Measurements from ENCODE around the gene STK33. TPM values are rescaled to one million over a fixed set of nuclear protein-coding genes. Genes with fewer than 3 reads are reported as not detected.

STK33 gene
- total RNA-seq, 3 donors from 2014 or later = 0.90 to 15.1 (median 3.4) TPM

- no peaks in the 10 kb centered on the region for H3K9me3 ChIP-seq
- no peak for ATAC-seq
- intact Hi-C loops (cut with DNase I, micrococcal nuclease) = no loop called here
- H3K4me1 ChIP-seq (ENCODE audit: low read depth) = no peaks in the 10 kb centered on the region
- no peak overlapping the region for H3K4me3 ChIP-seq
- TF ChIP-seq CTCF (IDR thresholded peaks at IDR 0.05) = no peak
- no peaks in the 10 kb centered on the region for H3K36me3 ChIP-seq (ENCODE audit: low read depth)
- DNase-seq = no peak
These were observed 134.2 kb downstream of the STK33 start for GRCh38 chr11:8459711-8460399.

GRCh38 chr11:8442301-8442700 lies 151.7 kb downstream of the STK33 start:
- ATAC-seq (no peak), DNase-seq (no peak)
- Histone ChIP-seq H3K4me1 (ENCODE audit: low read depth) (no peaks in the 10 kb centered on the region), H3K36me3 (ENCODE audit: low read depth) (no peaks in the 10 kb centered on the region), H3K4me3 (no peak overlapping the region), H3K9me3 (no peaks in the 10 kb centered on the region)
- intact Hi-C loops (cut with DNase I, micrococcal nuclease) = no loop called here
- TF ChIP-seq CTCF (IDR thresholded peaks at IDR 0.05) = no peak

GRCh38 chr11:8440649-8441048 lies 153.4 kb downstream of the STK33 start:
- intact Hi-C loops (cut with DNase I, micrococcal nuclease) = no loop called here
- DNase-seq = no peak
- Histone ChIP-seq H3K36me3 (ENCODE audit: low read depth) (no peaks in the 10 kb centered on the region), H3K9me3 (no peaks in the 10 kb centered on the region), H3K4me1 (ENCODE audit: low read depth) (no peaks in the 10 kb centered on the region), H3K4me3 (no peak overlapping the region)
- no peak for TF ChIP-seq CTCF (IDR thresholded peaks at IDR 0.05)
- ATAC-seq = no peak

- intact Hi-C loops (cut with DNase I, micrococcal nuclease) = no loop called here
- no peak overlapping the region for H3K4me3 ChIP-seq
- no peaks in the 10 kb centered on the region for H3K9me3 ChIP-seq
- TF ChIP-seq CTCF (IDR thresholded peaks at IDR 0.05) = no peak
- DNase-seq = no peak
- no peaks in the 10 kb centered on the region for H3K4me1 ChIP-seq (ENCODE audit: low read depth)
- ATAC-seq = no peak
- H3K36me3 ChIP-seq (ENCODE audit: low read depth) = no peaks in the 10 kb centered on the region
These were observed 164.5 kb downstream of the STK33 start for GRCh38 chr11:8429483-8429882.

GRCh38 chr11:8426076-8426475 lies 168.0 kb downstream of the STK33 start:
- TF ChIP-seq CTCF (IDR thresholded peaks at IDR 0.05) = no peak
- H3K4me3 ChIP-seq = no peak overlapping the region
- H3K4me1 ChIP-seq (ENCODE audit: low read depth) = no peaks in the 10 kb centered on the region
- intact Hi-C loops (cut with DNase I, micrococcal nuclease) = no loop called here
- no peaks in the 10 kb centered on the region for H3K36me3 ChIP-seq (ENCODE audit: low read depth)
- no peak for ATAC-seq
- H3K9me3 ChIP-seq = no peaks in the 10 kb centered on the region
- no peak for DNase-seq

- no peaks in the 10 kb centered on the region for H3K9me3 ChIP-seq
- no peak for ATAC-seq
- no peak for TF ChIP-seq CTCF (IDR thresholded peaks at IDR 0.05)
These were observed 178.8 kb downstream of the STK33 start for GRCh38 chr11:8415195-8415594.

More at GRCh38 chr11:8415195-8415594, 178.8 kb downstream of the STK33 start:
- Histone ChIP-seq H3K4me3 (no peak overlapping the region), H3K4me1 (ENCODE audit: low read depth) (no peaks in the 10 kb centered on the region), H3K36me3 (ENCODE audit: low read depth) (no peaks in the 10 kb centered on the region)
- no peak for DNase-seq
- intact Hi-C loops (cut with DNase I, micrococcal nuclease) = no loop called here
